HG02840 (cell line): ENCODE results near the gene LMNTD1.
"Not testable (repeated sequence)": the region's sequence is repeated elsewhere in the genome, so short reads cannot be mapped to it uniquely, and the experiment has no call there.

Experiments
- ATAC-seq: cut with Tn5 transposase; IDR thresholded peaks from one replicate; pipeline ENCODE4 v1.9.1; 2021; ENCODE audit warnings: mild to moderate bottlenecking, moderate library complexity, moderate number of reproducible peaks; ENCODE audit not compliant: unreplicated experiment, low FRiP score

LMNTD1 gene

GRCh38 chr12:25553098-25553497 is at the start of gene LMNTD1:
LMNTD1 (minus strand) TSS chr12:25553283; CDS start chr12:25552959, 324 bp downstream.
- ATAC-seq, result no peak

GRCh38 chr12:25598956-25599355 is 45.9 kb upstream of the LMNTD1 start:
- no peak for ATAC-seq

DNA sequence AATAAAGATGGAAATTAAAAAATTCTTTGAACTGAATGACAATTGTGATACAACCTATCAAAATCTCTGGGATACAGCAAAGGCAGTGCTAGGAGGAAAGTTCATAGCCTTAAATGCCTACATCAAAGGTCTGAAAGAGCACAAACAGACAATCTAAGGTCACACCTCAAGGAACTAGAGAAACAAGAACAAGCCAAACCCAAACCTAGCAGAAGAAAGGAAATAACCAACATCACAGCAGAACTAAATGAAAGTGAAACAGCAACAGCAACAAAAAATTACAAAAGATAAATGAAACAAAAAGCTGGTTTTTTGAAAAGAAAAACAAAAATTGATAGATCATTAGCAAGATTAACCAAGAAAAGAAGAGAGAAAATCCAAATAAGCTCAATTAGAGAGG is 42.4 kb upstream of the LMNTD1 start:
- not testable (repeated sequence) for ATAC-seq

- ATAC-seq, result no peak
These were observed 41.3 kb upstream of the LMNTD1 start for GRCh38 chr12:25594376-25594775.

DNA sequence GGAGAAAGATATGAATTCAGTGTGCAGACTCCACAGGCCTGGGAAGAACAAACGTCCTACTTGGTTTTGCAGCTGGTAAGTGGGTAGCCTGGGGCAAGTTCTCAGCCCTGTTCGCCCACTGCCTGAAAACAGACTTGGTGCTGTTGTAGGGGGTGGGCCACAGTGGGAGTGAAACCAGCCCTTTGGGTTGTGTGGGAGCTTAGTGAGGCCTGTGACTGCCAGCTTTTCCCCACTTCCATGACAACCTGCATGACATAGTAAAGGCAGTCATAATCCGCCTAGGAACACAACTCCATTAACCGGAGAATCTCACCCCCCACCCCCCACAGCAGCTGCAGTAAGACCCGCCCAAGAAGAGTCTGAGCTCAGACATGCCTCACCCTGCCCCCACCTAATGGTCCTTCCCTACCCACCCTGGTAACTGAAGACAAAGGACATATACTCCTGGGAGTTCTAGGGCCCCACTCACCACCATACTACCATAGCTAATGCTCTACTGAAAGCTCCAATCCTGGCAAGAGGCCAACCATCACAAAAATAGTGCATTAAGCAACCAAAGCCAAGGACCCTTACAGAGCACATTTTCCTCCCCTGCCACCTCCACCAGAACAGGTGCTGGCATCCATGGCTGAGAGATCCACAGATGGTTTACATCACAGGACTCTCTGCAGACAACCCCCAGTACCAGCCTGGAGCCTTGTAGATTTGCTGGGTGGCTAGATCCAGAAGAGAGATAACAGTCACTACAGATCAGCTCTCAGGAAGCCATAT is 39.8 kb upstream of the LMNTD1 start:
- no peak for ATAC-seq

- ATAC-seq, result no peak
These were observed 38.1 kb upstream of the LMNTD1 start for GRCh38 chr12:25591144-25591543.

DNA sequence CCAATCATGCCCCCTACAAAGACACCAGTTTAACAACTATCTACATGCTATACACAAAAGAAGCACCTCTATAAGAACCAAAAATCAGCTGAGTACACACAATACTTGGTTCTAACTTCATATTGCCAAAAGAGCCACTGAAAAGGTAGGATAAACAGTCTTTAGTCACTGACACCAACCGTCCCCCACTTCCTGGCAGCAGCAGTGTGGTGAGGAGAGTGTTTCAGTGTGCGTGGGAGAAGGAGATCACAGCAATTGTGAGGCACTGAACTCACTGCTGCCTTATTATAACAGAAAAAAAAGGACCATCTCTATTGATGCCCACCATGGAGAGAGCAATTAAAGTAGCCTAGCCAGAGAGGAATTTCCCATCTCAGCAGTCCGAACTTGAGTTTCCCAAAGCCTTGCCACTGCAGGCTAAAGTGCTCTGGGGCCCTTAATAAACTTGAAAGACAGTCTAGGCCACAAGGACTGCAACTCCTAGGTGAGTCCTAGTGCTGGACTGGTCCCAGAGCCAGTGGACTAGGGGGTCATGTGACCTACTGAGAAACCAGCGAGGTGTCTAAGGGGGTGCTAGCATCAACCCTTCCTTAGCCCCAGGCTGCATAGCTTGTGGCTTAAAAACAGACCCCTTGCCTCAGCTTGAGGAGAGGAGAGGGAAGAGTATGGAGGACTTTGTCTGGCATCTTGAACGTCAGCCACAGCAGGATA is 37.1 kb upstream of the LMNTD1 start:
- ATAC-seq, result no peak

- no peak for ATAC-seq
These were observed 34.3 kb upstream of the LMNTD1 start for GRCh38 chr12:25587346-25587745.

GRCh38 chr12:25585662-25586061 is 32.6 kb upstream of the LMNTD1 start:
- ATAC-seq, result no peak

GRCh38 chr12:25585021-25585523 is 32.0 kb upstream of the LMNTD1 start:
- no peak for ATAC-seq

- ATAC-seq, result no peak
These were observed 31.5 kb upstream of the LMNTD1 start for GRCh38 chr12:25584596-25584995.

- ATAC-seq, result no peak
These were observed 30.5 kb upstream of the LMNTD1 start for GRCh38 chr12:25583545-25583944.

DNA sequence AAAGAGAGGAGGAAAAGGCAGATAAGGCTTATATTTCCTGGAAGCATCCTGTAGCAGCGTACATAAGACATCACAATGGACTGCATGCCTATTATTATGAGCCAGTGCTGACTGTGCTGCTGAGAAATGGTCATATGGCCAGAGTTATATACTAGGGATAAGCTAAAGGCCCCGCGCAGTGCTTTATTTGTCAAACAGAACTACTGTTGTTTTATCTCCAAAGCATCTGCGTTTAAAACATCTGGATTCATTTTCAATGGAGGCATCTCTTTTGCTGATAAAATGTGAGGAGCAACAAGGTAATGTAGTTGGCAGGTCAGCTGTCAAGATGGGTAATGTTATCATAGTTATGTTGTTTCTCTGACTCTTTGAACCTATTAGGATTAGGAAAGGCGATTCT is 28.0 kb upstream of the LMNTD1 start:
- ATAC-seq, result no peak

DNA sequence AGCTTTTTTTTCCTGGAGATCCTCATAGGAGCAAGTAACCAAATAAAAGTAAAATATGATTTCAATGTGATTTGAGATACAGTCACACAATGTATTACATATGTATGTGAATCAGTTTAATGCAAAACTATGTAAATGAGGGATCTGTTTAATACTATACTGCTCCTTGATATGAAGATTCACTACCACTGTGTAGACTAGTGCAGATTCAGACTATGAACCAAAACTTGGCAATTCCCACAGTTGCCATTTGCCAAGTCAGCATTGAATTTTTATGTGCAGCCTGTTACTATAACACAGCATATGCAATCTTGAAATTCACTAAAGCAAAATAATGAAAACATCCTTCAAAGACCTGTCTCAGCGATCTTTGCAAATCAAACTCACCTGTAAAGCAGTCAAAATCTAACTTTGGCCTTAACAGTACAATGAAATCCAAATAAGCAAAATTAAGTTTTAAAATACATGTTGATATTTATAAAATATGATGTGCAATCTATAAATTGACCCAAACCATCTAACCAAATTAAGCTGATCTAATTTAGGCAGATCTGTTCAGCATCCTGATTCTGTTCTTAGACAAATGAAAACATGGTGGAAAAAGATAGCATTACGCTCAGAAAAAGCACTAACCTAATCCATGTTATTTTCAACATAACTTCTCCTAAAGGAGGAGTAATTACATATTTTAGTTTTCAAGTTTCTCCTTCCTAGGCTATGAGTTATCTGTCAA is 25.5 kb upstream of the LMNTD1 start:
- no peak for ATAC-seq

DNA sequence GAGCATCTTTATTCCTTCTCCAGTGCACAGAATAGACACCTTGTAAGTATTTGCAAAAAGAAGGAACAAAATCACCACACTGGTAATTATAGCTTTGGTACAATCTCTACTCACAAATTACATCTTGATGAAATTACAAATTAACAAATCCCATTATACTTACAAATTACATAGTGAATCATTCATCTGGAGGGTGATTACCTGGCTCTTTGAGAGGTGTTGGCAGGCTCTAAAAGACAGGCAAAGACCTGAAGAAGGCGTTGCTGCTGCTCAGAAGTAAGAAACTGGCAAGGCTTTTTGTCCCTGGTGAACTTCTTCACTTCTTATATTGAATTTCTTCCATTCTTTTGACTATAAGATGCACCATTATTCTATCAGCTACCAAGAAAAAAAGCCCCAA is 21.7 kb upstream of the LMNTD1 start:
- no peak for ATAC-seq

DNA sequence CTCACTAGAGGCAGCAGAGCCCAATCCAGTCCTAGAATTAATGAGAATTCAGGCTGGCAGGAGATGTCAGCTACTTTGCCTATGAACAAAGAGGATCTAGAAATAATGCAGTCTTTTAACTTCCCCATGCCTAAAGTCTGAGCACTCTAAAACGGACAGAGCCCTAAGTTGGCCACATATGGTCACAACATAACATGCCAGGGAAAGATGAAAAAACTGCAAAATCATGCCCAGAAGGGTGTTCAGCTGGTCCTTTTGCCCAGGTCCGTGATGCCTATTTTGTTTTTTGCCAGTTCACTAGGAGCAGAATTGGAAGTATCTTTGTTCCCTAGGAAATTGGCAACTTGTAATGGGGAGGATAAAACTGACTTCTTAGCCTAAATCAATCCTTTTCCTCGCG is 20.3 kb upstream of the LMNTD1 start:
- ATAC-seq, result no peak

DNA sequence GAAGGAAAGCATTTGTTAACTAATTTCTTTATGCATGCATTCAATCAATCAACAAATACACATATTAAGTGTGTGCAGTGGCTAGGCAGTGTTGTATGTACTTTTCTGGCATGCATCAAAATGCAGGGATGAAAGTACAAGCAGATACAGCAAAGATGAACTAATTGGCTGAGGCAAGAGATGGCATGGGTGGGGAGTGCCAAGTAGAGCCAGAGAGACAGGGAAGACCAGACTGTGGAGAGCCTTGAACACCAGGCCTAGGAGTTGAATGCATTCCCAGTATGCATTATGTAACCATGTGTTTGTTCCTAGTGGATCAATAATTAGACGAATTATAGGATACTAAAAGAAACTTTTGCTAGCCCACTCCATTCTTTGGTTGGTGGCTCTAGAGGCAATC is 17.3 kb upstream of the LMNTD1 start:
- no peak for ATAC-seq

DNA sequence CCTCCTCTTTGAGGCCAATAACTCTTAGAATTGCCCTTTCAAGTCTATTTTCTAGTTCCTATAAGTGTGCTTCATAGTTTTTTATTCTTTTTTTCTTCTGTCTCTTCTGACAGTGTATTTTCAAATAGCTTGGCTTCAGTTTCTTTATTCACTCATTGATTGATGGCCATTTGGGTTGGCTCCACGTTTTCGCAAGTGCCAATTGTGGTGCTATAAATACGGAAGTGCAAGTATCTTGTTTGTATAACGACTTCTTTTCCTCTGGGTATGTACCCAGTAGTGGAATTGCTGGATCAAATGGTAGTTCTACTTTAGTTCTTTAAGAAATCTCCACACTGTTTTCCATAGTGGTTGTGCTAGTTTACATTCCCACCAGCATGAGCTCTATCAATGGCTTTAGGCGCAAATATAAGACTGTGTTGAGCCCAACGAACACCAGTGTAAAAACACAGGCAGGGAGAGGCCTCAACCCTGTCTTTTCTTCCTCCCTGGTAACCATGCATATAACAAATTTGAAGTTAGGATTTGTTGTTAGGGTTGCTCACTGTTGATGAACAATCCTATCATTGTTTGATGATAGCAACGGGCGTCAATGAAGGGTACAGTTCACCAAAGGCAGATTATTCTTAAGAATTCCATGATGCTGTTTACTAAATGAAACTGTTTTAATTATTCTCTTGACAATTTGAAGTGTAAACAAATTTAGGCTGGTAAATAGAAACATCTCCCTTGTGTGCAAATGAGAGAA is 13.3 kb upstream of the LMNTD1 start:
- no peak for ATAC-seq

GRCh38 chr12:25558586-25558985 is 5.5 kb upstream of the LMNTD1 start:
- ATAC-seq, result no peak

GRCh38 chr12:25557830-25558436 is 4.8 kb upstream of the LMNTD1 start:
- ATAC-seq, result no peak
